ENCODE measurements around the gene NID2.

DNA sequence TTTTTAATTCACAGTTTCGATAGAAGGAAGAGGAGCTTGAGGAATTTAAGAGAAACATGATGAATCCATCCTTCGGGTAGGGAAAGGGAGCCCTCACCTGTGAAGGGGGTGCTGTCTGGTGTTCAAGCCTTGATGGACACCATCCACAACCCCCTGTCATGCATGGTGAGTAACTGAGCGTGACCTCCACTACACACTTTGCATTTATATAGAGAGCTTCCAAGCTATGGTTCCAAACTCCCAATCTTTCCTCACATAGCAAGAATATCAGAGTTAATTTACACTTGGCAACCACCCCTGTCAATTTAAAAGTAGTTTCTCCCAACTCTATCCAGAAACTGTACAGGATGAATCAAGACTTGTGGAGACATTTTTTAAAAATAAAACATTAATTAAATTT is 13.1 kb upstream of the NID2 start:
- TF ChIP-seq, protein P1, sequence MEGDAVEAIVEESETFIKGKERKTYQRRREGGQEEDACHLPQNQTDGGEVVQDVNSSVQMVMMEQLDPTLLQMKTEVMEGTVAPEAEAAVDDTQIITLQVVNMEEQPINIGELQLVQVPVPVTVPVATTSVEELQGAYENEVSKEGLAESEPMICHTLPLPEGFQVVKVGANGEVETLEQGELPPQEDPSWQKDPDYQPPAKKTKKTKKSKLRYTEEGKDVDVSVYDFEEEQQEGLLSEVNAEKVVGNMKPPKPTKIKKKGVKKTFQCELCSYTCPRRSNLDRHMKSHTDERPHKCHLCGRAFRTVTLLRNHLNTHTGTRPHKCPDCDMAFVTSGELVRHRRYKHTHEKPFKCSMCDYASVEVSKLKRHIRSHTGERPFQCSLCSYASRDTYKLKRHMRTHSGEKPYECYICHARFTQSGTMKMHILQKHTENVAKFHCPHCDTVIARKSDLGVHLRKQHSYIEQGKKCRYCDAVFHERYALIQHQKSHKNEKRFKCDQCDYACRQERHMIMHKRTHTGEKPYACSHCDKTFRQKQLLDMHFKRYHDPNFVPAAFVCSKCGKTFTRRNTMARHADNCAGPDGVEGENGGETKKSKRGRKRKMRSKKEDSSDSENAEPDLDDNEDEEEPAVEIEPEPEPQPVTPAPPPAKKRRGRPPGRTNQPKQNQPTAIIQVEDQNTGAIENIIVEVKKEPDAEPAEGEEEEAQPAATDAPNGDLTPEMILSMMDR (IDR thresholded peaks at IDR 0.05), result no peak
- TF ChIP-seq RXRA (IDR thresholded peaks at IDR 0.05; ENCODE audit: borderline replicate concordance, low read depth) (no peak), YY1 (IDR thresholded peaks at IDR 0.05; ENCODE audit: low read depth) (no peak)

Measured in SK-N-SH (cell line).